ENCODE results near the gene MYCBP2. TPM values are rescaled to one million over a fixed set of nuclear protein-coding genes. Genes with fewer than 3 reads are reported as not detected.
A peak's percentile ranks its signal among the peaks of the same experiment; 100 is the strongest.
"Not testable (repeated sequence)": the region's sequence is repeated elsewhere in the genome, so short reads cannot be mapped to it uniquely, and the experiment has no call there.

The MYCBP2 gene
- total RNA-seq, 1 experiment from 2014 or later: 23.7 TPM

GRCh38 chr13:77034881-77035280 lies 292.0 kb downstream of the MYCBP2 start:
- DNase-seq (ENCODE audit: low spot score): peak; percentile 6

DNA sequence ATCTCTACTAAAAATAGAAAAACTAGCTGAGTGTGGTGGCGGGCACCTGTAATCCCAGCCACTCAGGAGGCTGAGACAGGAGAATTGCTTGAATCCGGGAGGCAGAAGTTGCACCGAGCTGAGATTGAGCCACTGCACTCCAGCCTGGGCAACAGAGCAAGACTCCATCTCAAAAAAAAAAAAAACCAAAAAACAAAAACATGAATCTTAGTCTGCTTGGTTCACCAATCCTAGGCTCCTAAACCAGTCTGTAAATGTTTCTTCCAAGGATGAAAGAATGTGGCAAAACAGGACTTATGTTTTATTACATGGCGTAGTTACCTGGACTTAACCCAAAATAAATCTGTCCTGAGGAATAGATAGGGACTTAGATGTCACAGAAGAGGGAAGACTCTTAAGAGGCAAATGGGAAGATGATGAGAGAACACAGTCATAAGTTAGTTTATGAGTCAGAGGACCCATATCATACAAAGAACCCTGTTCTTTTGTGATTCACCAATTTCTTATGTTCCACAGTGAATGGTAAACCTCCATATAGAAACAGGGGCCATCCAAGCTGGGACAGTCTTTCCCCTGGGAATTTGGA lies 293.1 kb downstream of the MYCBP2 start:
- DNase-seq (ENCODE audit: low spot score): no peak

- no peak for DNase-seq (ENCODE audit: low spot score)
Observed at GRCh38 chr13:77031656-77032243, 295.1 kb downstream of the MYCBP2 start.

DNA sequence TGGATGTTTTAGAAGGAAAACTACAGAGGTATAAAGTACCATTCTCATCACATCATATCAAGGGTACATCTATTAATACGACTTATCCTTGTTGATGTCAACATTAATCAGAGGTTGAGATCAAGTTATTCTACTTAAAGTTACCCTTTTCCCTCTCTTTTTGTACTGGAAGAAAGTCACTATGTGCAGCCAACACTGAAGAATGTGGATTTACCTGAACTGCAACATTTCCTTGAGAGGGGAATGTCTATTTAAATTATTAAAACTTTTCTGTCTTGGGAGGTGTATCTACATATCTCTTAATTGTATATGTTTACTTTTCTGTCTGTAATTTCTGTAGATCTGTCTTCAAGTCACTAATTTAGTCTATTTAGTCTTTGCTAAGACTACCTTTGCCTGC lies 297.5 kb downstream of the MYCBP2 start:
- no peak for DNase-seq (ENCODE audit: low spot score)

DNA sequence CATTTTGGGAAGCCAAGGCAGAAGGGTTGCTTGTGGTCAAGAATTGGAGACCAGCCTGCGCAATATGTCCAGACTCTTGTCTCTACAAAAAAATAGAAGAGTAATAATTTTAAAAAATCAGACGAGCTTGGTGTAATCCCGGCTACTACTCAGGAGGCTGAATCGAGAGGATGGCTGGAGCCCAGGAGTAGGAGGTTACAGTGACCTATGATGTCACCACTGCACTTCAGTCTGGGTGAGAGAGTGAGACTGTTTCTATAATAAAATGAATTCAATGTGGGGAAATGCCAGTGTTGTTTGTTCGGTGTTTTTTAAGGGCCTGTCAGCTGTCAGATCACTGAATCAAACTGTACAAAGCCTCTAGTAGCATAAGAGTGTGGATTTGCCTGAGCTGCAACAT lies 298.7 kb downstream of the MYCBP2 start:
- peak; percentile 40 for DNase-seq (ENCODE audit: low spot score)

DNA sequence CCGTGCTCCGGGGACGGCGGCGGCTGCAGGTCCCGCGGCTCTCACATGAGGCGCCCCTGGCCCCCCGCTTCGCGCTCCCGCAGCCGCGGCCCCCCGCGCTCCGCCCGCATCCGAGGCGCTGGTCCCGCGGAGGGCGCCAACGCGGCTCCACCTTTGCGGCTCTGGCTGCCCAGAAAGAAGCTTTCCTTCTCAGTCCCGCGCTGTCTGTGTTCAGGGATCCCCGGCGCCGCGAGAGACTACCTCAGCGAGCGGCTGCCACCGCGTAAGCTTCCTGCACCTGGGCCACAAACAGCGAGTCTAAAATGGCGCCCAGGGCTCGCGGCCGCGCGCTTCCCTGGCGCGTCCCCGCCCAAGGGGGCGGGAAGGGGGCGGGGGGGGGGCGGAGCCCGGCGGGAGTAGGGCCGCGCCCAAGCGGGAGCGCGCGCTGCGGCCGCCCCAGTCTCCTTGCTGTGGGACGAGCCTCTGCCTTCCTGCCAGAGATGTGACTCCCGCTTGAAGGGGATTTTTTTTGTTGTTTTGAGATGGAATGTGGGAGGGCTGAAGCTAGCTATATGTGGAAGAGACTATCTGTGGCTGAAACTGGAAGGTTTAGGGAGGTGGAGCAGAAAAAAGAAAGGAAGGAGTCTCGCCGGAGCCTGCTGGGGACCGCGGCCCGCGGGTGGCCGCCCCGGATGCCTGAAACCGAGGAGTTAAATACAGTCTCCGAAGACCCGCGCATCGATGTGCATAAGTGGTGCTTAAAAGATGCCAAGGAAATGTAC lies 299.9 kb downstream of the MYCBP2 start, which contains the start of gene FBXL3:
Gene FBXL3, minus strand, starts transcription at position 299 of the 761 bp plus-strand sequence. CDS start 5,299 bp downstream, outside the sequence.
- peak; percentile 73 for DNase-seq (ENCODE audit: low spot score)

- DNase-seq (ENCODE audit: low spot score): peak; percentile 54
Observed at GRCh38 chr13:77026255-77026860, 300.5 kb downstream of the MYCBP2 start.

DNA sequence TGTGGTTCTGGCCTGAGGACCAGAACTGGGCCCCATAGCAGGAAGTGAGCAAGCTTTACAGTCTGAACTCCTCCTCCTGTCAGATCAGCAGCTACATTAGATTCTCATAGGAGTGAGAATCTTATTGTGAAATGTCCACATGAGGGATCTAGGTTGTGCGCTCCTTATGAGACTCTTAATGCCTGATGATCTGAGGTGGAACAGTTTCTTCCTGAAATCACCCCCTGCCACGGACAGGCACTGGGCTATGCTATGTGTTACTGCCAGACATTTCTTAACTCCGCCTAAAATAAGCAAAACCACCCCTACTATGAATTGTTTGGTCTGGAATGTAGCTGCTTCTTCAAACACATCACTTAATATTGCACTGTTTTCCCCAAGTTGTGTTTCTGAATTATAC lies 304.6 kb downstream of the MYCBP2 start:
- DNase-seq (ENCODE audit: low spot score): no peak

- DNase-seq (ENCODE audit: low spot score): no peak
Observed at GRCh38 chr13:77019756-77020155, 307.1 kb downstream of the MYCBP2 start.

- no peak for DNase-seq (ENCODE audit: low spot score)
Observed at GRCh38 chr13:77016888-77017623, 309.8 kb downstream of the MYCBP2 start.

DNA sequence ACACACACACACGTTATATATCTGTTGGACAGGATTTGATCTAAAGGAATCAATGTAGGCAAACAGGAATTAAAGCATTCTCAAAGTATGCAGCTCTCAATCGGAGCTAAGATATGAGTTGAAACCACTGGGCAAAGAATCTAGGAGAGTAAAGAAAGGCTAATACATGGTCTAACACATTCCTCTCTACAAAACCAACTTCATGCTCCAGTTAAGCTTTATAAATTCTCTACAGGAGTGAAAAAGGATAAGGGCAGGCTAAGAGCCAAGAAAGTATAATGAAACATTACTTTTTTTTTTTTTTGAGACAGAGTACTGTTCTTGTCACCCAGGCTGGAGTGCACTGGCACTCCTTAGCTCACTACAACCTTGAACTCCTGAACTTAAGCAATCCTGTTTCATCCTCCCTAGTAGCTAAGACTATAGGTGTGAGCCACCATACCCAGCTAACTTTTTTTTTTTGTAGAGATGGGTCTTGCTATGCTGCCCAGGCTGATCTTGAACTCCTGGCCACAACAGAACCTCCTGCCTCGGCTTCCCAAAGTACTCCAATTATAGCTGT lies 310.6 kb downstream of the MYCBP2 start:
- no peak for DNase-seq (ENCODE audit: low spot score)

GRCh38 chr13:77014906-77015685 lies 311.8 kb downstream of the MYCBP2 start:
- DNase-seq (ENCODE audit: low spot score): no peak

DNA sequence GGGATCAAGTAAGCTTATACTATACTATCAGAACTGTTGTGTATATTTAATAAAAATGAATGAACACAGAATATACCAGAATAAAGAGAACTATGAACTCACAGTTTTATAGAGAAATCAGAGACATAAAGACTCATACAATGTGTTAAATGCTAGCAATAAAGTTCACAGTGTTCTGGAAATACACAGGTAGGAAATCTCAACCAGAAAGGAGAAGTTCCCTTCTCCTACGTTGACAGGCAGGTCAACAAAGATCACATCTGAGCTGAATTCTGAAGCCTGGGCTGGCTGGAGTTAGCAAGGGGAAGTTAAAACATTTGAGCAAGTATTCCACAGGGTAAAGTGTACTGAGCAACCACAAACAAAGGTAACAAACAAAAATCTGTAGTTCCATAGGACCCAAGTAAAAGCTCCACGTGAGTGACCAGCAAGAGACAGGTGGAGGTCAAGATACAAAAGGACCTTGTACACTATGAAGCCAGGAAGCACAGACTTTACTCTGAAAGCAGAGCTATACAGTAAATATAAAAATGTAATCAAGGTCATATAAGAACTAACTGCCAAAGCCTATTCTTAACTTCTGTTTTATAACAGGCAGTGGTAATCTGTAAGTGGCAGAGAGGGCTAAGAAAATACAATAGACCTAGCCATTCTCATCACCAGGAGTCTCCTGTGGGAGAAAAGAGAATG lies 312.9 kb downstream of the MYCBP2 start:
- DNase-seq (ENCODE audit: low spot score): no peak

- DNase-seq (ENCODE audit: low spot score): not testable (repeated sequence)
Observed at GRCh38 chr13:77009719-77010118, 317.2 kb downstream of the MYCBP2 start.

DNA sequence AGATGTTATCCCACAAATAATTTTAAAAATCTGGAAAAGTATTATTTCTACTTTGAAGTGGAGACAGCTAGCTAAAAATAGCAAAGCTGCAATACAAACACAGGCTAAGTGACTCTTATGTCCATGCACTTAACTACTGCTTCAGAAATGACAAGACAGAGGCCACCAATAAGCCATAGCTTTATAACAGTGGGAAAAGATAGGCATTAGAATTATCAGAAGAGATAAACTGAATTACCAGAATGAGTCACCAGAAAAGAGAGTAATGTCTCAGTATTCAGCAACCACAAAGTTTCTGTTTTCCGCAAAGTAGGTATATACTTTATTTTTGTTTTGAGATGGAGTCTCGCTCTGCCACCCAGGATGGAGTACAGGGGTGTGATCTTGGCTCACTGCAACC lies 317.9 kb downstream of the MYCBP2 start:
- DNase-seq (ENCODE audit: low spot score): no peak

DNA sequence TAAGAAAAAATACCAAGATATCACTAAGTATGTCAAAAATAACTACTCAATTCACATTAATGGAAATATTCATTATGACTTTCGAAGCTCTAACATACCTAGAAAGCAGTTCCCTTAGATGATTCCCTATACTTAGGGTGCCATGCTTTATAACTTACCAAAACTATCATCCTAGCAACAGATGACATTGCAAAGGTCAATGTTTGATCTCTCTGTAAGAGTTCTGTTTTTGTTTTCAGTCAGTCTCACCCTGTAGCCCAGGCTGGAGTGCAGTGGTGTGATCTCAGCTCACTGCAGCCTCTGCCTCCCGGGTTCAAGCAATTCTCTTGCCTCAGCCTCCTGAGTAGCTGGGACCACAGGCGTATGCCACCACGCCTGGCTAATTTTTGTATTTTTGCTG lies 318.6 kb downstream of the MYCBP2 start:
- not testable (repeated sequence) for DNase-seq (ENCODE audit: low spot score)

DNA sequence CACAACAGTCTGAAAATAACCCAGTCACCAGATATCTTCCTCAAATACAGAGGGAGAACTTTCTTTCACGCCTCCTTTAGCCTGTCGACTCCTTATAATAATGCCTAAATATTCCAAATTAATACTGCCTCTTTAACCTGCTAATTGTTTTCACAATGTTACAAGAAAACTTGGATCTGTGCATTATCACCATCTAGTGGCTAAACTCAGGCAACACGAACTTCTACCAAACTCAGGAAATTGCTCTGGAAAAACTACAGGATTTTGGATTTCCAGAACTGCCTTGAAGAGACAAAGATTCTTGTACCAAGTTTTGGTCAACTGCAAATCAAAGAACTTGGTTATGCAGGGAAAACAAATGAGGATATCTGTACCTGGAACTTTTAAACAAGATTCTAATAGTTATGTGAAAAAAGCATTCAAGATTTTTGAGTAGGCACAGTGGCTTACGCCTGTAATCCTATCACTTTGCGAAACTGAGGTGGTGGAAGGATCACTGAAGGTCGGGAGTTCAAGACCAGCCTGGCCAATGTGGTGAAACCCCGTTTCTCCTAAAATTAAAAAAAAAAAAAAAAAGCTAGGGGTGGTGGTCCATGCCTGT lies 324.2 kb downstream of the MYCBP2 start:
- DNase-seq (ENCODE audit: low spot score): peak; percentile 11

- no peak for DNase-seq (ENCODE audit: low spot score)
Observed at GRCh38 chr13:77001963-77002587, 324.8 kb downstream of the MYCBP2 start.

DNA sequence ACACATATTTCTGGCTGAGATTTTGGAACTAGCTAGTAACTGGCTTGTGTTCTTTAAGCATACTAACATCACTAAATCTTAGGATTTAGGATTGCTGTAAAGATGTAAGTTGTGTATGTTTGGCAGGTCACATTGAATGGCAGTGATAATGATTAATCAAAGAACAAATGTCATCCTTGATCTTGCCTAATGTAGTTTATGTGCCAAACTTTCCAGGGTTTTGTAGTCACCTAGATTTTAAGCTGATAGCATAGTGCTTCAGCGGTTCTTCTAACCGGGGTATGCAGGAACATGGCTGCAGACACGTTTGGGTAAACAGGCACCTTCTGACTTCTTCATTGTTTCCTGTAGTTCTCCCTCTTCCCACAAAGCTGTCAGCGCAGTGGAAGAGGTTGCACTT lies 325.4 kb downstream of the MYCBP2 start:
- no peak for DNase-seq (ENCODE audit: low spot score)

All from A172 (cell line).